PC-9 (cell line): ENCODE results near the gene IARS2.

ENCODE experiments used
- EZH2 ChIP-seq: fragments of 200-600 bp; sonication (generic); IDR thresholded peaks from 2 replicates; pipeline ENCODE4 v1.8.0; 2017; ENCODE audit warnings: antibody characterized with exemption, low read depth
- TF ChIP-seq, protein P1 (sequence below): fragments of 200-600 bp; sonication (generic); conservative IDR thresholded peaks from 2 replicates; pipeline ENCODE4 v1.6.1; 2017; ENCODE audit warnings: mixed run types, antibody characterized with exemption, mild to moderate bottlenecking, moderate library complexity

DNA sequence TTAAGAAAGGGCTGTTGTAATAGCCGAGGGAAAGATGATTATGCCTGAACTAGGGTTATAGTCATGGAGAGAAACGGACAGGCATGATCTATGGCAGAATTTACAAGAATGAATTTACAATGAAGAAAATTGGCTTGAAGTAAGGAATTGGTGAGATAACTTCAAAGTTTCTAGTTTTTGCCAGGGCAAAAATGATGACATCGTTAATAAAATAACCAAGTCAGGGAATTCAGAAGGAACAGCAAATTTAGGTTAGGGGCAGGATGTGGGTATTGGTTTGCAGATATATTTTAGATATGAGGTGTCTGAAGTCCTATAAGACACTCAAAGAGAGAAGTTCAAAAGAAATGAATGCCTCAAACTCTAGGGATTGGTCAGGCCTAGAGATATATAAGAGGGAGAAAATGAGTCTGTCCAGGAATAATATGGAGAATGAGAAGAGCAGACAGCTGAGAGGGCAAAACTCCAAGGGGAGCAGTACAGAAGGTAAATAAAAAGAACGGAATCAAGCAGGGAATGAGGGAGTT is 62.8 kb downstream of the IARS2 start:
- TF ChIP-seq, protein P1, sequence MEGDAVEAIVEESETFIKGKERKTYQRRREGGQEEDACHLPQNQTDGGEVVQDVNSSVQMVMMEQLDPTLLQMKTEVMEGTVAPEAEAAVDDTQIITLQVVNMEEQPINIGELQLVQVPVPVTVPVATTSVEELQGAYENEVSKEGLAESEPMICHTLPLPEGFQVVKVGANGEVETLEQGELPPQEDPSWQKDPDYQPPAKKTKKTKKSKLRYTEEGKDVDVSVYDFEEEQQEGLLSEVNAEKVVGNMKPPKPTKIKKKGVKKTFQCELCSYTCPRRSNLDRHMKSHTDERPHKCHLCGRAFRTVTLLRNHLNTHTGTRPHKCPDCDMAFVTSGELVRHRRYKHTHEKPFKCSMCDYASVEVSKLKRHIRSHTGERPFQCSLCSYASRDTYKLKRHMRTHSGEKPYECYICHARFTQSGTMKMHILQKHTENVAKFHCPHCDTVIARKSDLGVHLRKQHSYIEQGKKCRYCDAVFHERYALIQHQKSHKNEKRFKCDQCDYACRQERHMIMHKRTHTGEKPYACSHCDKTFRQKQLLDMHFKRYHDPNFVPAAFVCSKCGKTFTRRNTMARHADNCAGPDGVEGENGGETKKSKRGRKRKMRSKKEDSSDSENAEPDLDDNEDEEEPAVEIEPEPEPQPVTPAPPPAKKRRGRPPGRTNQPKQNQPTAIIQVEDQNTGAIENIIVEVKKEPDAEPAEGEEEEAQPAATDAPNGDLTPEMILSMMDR: no peak
- no peak for TF ChIP-seq EZH2
